NCI-H1048 (cell line): ENCODE measurements around the gene MTX2.

Experiments used
- DNase-seq: peaks from one replicate; lab custom pipeline; 2025; lab: John Stamatoyannopoulos, UW

MTX2 gene

GRCh38 chr2:176269319-176270099 is at the start of gene MTX2:
TSS of gene MTX2 (plus strand) at chr2:176269442. CDS start at chr2:176269630, 188 bp downstream.
- DNase-seq = peak; percentile 56

- no peak for DNase-seq
These were observed 41.4 kb upstream of the MTX2 start for GRCh38 chr2:176227874-176228273.

GRCh38 chr2:176234156-176234555 is 35.1 kb upstream of the MTX2 start:
- DNase-seq = no peak

- DNase-seq = no peak
These were observed 34.3 kb upstream of the MTX2 start for GRCh38 chr2:176234940-176235339.

GRCh38 chr2:176237456-176237855 is 31.8 kb upstream of the MTX2 start:
- no peak for DNase-seq

GRCh38 chr2:176239031-176239430 is 30.2 kb upstream of the MTX2 start:
- DNase-seq = no peak

- no peak for DNase-seq
These were observed 28.9 kb upstream of the MTX2 start for GRCh38 chr2:176240301-176240700.

GRCh38 chr2:176242276-176242675 is 27.0 kb upstream of the MTX2 start:
- no peak for DNase-seq

- DNase-seq = no peak
These were observed 22.9 kb upstream of the MTX2 start for GRCh38 chr2:176246331-176246730.

- no peak for DNase-seq
These were observed 21.4 kb upstream of the MTX2 start for GRCh38 chr2:176247859-176248258.

- no peak for DNase-seq
These were observed 17.3 kb upstream of the MTX2 start for GRCh38 chr2:176251928-176252327.

GRCh38 chr2:176260689-176261088 is 8.6 kb upstream of the MTX2 start:
- no peak for DNase-seq

GRCh38 chr2:176261136-176261535 is 8.1 kb upstream of the MTX2 start:
- DNase-seq = no peak

GRCh38 chr2:176268976-176269318 is 295 bp upstream of the MTX2 start:
- no peak for DNase-seq

- no peak for DNase-seq
These were observed 983 bp downstream of the MTX2 start for GRCh38 chr2:176270100-176270750.

- DNase-seq = no peak
These were observed 3.7 kb downstream of the MTX2 start for GRCh38 chr2:176272870-176273459.

GRCh38 chr2:176278927-176279326 is 9.7 kb downstream of the MTX2 start:
- DNase-seq = no peak

GRCh38 chr2:176280156-176280555 is 10.9 kb downstream of the MTX2 start:
- DNase-seq = no peak

- no peak for DNase-seq
These were observed 11.8 kb downstream of the MTX2 start for GRCh38 chr2:176280867-176281658.

- no peak for DNase-seq
These were observed 14.2 kb downstream of the MTX2 start for GRCh38 chr2:176283291-176284068.

- no peak for DNase-seq
These were observed 15.3 kb downstream of the MTX2 start for GRCh38 chr2:176284461-176285049.
